GM12891 (cell line): Measurements from ENCODE around the gene RYR2.

ENCODE experiments used
- DNase-seq: peaks from one replicate; pipeline ENCODE4 v3.0.0; 2011; ENCODE audit warnings: low spot score; ENCODE audit not compliant: insufficient read length
- FAIRE-seq: peaks from 2 replicates; lab custom pipeline; 2011; peaks lifted over from hg19 to GRCh38; lab: Jason Lieb, UNC
- PAX5 ChIP-seq: IDR thresholded peaks from 2 replicates; pipeline ENCODE4 v1.6.1; 2011; ENCODE audit warnings: low read length, moderate library complexity, mild to moderate bottlenecking; ENCODE audit not compliant: insufficient read depth, severe bottlenecking
- POLR2A ChIP-seq: IDR thresholded peaks from 2 replicates; pipeline ENCODE4 v1.6.1; 2011; ENCODE audit warnings: low read depth, low read length, control low read depth
- POLR2AphosphoS5 ChIP-seq: IDR thresholded peaks from 2 replicates; pipeline ENCODE4 v1.6.1; 2011; ENCODE audit warnings: low read depth, low read length, control low read depth
- POU2F2 ChIP-seq: IDR thresholded peaks from 2 replicates; pipeline ENCODE4 v1.6.1; 2011; ENCODE audit warnings: low read depth, mild to moderate bottlenecking, control low read depth, low read length, moderate library complexity
- SPI1 ChIP-seq: IDR thresholded peaks from 2 replicates; pipeline ENCODE4 v1.6.1; 2011; ENCODE audit warnings: low read depth, low read length, control low read depth
- TAF1 ChIP-seq: IDR thresholded peaks from 2 replicates; pipeline ENCODE4 v1.6.1; 2011; ENCODE audit warnings: low read depth, low read length, control low read depth

RYR2 gene

DNA sequence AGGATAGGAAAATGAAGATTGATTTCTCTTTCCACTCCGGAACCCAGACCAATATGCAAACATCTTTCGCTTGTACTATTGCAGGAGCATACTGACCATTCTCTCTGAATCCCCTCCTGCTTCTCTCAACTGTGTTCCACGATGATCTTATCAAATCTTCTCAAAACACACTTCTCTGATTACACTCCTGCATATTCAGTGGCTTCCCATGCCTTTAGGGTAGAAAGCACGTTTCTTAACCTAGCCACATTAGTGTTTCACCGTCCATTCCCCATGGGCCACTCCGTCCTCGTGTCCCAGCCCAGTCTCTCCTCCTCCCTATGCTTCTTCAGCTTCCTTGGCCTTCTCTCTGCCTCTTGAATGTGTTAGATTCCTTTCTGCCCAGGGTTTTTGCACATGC lies 650.3 kb downstream of the RYR2 start:
- no peak for FAIRE-seq
- TF ChIP-seq POU2F2: no peak
- no peak for TF ChIP-seq POLR2A
- no peak for DNase-seq

DNA sequence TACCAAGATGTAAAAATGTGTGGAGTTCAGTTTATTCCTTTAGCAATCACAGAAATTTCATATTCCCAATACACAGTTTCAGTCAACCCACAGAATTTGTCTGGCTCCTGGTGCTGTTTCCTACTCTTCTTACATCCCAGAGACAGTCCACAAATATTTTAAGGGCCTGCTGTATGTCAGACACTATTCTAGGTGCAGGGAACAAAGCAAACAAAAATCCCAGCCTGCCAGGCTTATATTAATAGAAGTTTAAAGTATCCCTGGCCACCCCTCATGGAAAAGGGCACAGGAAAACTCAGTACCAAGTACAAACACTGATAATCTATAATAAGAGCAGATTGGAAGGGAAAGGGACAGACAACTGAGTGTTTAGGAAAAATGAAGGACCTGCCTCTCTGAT lies 653.9 kb downstream of the RYR2 start:
- TF ChIP-seq PAX5 (no peak), POLR2A (no peak)
- FAIRE-seq: no peak
- DNase-seq: no peak

DNA sequence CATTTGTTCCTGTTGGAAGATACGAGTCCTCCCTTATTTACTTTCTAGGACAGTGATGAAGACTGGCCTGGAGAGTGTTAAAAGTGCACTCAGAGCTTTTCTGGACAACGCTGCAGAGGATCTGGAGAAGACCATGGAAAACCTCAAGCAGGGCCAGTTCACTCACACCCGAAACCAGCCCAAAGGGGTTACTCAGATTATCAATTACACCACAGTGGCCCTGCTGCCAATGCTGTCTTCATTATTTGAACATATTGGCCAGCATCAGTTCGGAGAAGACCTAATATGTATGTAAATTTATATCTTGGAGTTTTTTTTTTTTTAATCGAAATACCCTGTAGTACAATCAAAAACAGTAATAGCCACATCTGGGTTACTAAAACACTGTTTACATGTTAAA lies 658.2 kb downstream of the RYR2 start:
- TF ChIP-seq SPI1: no peak
- no peak for TF ChIP-seq PAX5
- TF ChIP-seq POLR2A: no peak
- TF ChIP-seq TAF1: no peak
- no peak for TF ChIP-seq POU2F2
- TF ChIP-seq POLR2AphosphoS5: no peak
- no peak for FAIRE-seq
- DNase-seq: no peak

DNA sequence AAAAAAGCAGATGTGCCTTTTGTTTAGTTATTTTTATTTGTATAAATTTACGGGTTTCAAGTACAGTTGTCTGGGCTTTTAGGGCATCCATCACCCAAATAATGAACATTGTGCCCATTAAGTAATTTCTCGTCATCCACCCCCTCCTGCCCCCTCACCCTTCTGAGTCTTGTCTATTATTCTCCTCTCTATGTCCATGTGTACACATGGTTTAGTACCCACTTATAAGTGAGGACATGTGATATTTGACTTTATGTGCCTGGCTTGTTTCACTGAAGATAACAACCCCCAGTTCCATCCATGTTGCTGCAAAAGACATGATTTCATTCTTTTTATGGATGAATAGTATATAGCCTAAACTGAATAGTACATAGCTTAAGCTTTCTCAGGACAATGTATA lies 659.5 kb downstream of the RYR2 start:
- TF ChIP-seq POU2F2 (no peak), SPI1 (no peak), TAF1 (no peak), POLR2AphosphoS5 (no peak), POLR2A (no peak), PAX5 (no peak)
- no peak for FAIRE-seq
- DNase-seq: no peak

DNA sequence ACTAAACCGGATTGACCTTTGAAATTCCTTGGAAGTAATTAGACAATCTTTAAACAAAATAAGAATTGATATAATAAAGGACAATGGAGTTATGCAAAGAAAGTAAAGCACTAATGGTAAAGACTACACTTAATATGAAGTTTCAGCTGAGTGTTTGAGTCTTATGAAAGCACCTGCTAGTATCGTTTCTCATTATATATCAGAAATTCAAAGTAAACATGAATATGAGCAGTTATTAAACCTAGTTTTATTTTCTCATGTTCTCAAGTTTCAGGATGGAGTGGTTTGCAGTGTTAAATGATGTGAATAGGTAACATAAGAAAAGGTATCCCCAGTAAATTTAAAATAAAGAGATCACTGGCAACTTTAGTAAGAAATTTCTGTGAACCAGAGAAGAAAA lies 660.2 kb downstream of the RYR2 start:
- FAIRE-seq: no peak
- TF ChIP-seq SPI1: no peak
- no peak for DNase-seq

DNA sequence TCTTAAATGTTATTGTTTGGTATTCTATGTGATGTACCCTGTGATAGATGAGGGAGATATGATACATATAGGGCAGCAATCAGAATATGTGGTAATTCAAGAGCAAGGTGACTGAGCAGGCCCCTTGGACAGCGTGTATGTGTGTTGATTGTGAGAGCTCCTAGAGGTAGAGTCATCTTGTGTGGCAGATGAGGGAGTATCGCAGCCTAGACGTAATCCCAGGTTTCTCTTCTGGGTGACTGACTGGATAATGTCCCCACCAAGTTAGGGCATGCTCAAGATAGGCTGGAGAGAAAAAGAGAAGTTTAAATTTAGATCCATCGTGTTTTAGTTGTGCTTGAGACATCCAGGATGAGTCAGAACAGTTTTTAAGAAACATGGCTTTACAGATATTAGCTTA lies 663.5 kb downstream of the RYR2 start:
- FAIRE-seq: no peak
- TF ChIP-seq POLR2AphosphoS5 (no peak), PAX5 (no peak), POU2F2 (no peak), SPI1 (no peak), TAF1 (no peak), POLR2A (no peak)
- DNase-seq: no peak

DNA sequence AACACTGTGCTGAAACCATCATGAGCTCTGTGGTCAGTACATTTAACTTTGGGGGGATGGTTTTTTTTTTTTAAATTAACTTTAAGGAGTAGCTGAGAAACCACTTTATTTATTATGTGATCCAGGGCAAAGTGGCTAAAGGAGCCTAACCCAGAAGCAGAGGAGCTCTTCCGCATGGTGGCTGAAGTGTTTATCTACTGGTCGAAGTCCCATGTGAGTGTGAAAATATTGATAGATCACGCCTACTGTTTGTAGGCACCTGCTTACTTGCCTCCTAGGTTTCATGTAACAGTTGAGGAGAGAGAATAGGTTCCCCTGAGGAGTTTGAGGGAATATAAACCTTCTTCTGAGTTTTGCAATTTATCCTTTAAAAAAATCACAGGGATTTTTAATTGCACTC lies 667.4 kb downstream of the RYR2 start:
- FAIRE-seq (no peak), DNase-seq (no peak)
- no peak for TF ChIP-seq POLR2AphosphoS5
- no peak for TF ChIP-seq POLR2A
- TF ChIP-seq PAX5: no peak
- no peak for TF ChIP-seq SPI1
- no peak for TF ChIP-seq TAF1
- TF ChIP-seq POU2F2: no peak

DNA sequence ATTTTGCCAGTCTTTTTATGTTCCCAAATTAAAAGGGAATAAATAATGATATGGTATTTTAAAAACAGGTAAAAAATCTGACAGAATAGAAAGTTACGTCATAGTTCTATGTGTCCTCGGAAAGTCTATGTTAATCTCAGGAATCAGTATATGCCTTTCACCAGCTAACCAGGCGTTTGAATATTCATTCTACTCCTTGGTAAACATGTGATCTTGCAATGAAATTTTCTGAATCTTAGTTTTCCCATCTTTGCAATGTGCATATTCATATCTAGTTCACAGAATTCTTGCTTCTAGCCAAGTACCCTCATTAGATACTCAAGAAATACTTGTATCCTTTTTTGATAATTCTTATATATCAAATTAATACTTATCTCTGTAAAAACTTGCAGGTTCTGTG lies 669.3 kb downstream of the RYR2 start:
- TF ChIP-seq PAX5 (no peak), SPI1 (no peak), POLR2A (no peak), POU2F2 (no peak), TAF1 (no peak), POLR2AphosphoS5 (no peak)
- no peak for DNase-seq
- no peak for FAIRE-seq

DNA sequence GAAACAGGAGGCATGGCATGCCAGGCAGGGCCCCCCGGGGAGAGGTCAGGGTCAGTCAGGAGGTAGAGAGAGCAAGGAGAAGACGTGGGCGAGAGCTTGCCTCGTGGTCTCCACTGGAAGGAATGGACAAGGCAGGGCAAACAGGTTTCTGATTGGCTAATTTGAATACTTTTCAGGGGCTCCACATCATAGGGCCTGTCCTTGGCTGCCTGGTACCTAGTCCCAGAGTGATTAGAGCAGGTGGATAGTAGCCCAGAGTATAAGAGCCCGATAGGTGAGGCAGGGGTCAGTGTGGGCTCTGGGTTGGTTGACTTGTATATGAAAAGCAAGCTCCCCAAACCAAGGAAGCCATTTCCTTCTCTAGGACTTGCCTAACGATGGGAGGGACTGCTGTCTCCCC lies 670.1 kb downstream of the RYR2 start:
- no peak for DNase-seq
- no peak for TF ChIP-seq PAX5
- TF ChIP-seq TAF1: no peak
- TF ChIP-seq POLR2AphosphoS5: no peak
- no peak for TF ChIP-seq POU2F2
- no peak for TF ChIP-seq SPI1
- no peak for TF ChIP-seq POLR2A
- no peak for FAIRE-seq

DNA sequence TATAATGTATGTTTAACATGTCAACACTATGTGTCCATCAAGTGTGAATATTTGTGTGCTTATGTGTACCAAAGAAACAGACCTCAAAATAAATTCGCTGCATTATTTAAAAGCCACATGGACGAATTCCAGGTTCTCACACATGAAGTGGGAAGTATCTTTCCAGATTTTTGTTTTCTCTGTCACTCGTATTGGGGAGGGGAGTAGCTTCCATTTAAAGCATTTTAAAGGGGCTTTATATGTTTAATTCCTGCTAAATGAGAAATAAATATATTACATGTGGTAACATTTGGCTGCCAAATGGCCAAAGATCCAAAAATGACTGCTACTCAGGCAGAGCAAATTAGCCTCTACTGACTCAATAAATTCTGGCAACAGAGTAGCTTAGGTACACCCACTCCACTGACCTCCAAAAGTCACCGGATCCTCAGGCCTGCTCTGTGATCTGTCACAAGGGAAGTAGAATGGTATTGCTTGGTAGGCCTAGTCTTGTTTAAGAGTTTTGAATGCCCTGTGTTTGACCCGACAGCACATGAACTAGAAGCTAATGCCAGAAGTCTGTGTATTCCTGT lies 670.7 kb downstream of the RYR2 start:
- DNase-seq (no peak), FAIRE-seq (no peak)
- TF ChIP-seq POLR2A: no peak
- TF ChIP-seq PAX5: no peak
- no peak for TF ChIP-seq POLR2AphosphoS5
- TF ChIP-seq POU2F2: no peak
- TF ChIP-seq SPI1: no peak
- TF ChIP-seq TAF1: no peak

DNA sequence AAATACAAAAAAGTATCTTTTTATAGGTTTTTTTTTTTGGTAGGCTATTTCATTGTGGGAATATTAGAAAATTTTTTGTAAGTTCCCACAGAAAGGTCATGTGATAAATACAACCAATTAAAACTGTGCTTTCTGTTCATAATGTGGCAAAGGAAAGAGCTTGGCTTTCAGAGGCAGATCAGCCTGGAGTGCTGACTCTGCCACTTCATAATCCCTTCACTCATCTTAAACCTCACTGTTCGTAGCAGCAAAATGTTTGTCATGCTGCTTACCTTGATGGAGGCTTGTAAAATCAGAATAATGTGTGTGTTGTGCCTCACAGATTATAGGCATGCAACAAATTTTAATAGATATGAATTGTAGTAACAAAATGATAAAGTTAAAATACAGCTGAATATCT lies 671.9 kb downstream of the RYR2 start:
- FAIRE-seq (no peak), DNase-seq (no peak)
- no peak for TF ChIP-seq PAX5
- TF ChIP-seq POLR2A: no peak
- no peak for TF ChIP-seq SPI1
- TF ChIP-seq TAF1: no peak
